ENCODE measurements around the gene SH3PXD2B. TPM values are rescaled to one million over a fixed set of nuclear protein-coding genes. Genes with fewer than 3 reads are reported as not detected.

Gene SH3PXD2B
- total and polyA plus RNA-seq, 8 donors, result 6.7 to 63.0 (median 20.5) TPM

GRCh38 chr5:172281346-172281745 is 173.0 kb downstream of the SH3PXD2B start:
- Histone ChIP-seq H3K27ac (peak overlapping the region in 3 of 5 donors; percentile 30 to 44 (median 31)), H3K9me3 (no peaks in the 10 kb centered on the region), H3K36me3 (no peaks in the 10 kb centered on the region), H3K4me3 (peak overlapping the region in 2 of 4 donors; percentile 79 to 99), H3K4me1 (peaks cover 18 to 48% (median 33%) of the 10 kb centered on the region in 4 donors), H3K27me3 (no peaks in the 10 kb centered on the region)
- WGBS, 5 donors, result 65 to 76% (median 70%) methylated on average over 6 of the region's 6 CpGs
- peak in 1 of 2 donors; percentile 21 for DNase-seq
- TF ChIP-seq CTCF (IDR thresholded peaks at IDR 0.05) (no peak), POLR2A (IDR thresholded peaks at IDR 0.05) (no peak), EP300 (IDR thresholded peaks at IDR 0.05) (no peak), POLR2AphosphoS5 (IDR thresholded peaks at IDR 0.05) (no peak)
- intact Hi-C loops (cut with DNase I; ENCODE audit: low total_unique reads), result no loop called here

- TF ChIP-seq EP300 (IDR thresholded peaks at IDR 0.05) (no peak), POLR2AphosphoS5 (IDR thresholded peaks at IDR 0.05) (no peak), CTCF (IDR thresholded peaks at IDR 0.05) (no peak), POLR2A (IDR thresholded peaks at IDR 0.05) (no peak)
- 44 to 82% (median 67%) methylated on average over 4 of the region's 4 CpGs for WGBS, 5 donors
- H3K27ac ChIP-seq, result peak overlapping the region in 3 of 5 donors; percentile 30 to 44 (median 31)
- H3K4me3 ChIP-seq, result peak overlapping the region in 2 of 4 donors; percentile 79 to 99
- H3K36me3 ChIP-seq, result no peaks in the 10 kb centered on the region
- H3K4me1 ChIP-seq, result peaks cover 18 to 52% (median 35%) of the 10 kb centered on the region in 4 donors
- no peaks in the 10 kb centered on the region for H3K9me3 ChIP-seq
- no peaks in the 10 kb centered on the region for H3K27me3 ChIP-seq
- DNase-seq, result peak in 1 of 2 donors; percentile 40
- intact Hi-C loops (cut with DNase I; ENCODE audit: low total_unique reads), result no loop called here
These were observed 173.4 kb downstream of the SH3PXD2B start for GRCh38 chr5:172280929-172281328.

GRCh38 chr5:172280317-172280716 is 174.0 kb downstream of the SH3PXD2B start:
- no peaks in the 10 kb centered on the region for H3K36me3 ChIP-seq
- 85 to 98% (median 95%) methylated on average over 4 to 5 of the region's 5 CpGs for WGBS, 5 donors
- H3K4me3 ChIP-seq, result no peak overlapping the region
- no peaks in the 10 kb centered on the region for H3K27me3 ChIP-seq
- TF ChIP-seq POLR2A (IDR thresholded peaks at IDR 0.05) (no peak), CTCF (IDR thresholded peaks at IDR 0.05) (no peak), EP300 (IDR thresholded peaks at IDR 0.05) (no peak), POLR2AphosphoS5 (IDR thresholded peaks at IDR 0.05) (no peak)
- no peak overlapping the region for H3K27ac ChIP-seq
- no peaks in the 10 kb centered on the region for H3K9me3 ChIP-seq
- intact Hi-C loops (cut with DNase I; ENCODE audit: low total_unique reads), result no loop called here
- no peak for DNase-seq
- peaks cover 18 to 55% (median 38%) of the 10 kb centered on the region in 4 donors for H3K4me1 ChIP-seq

GRCh38 chr5:172278356-172278755 is 176.0 kb downstream of the SH3PXD2B start:
- no peaks in the 10 kb centered on the region for H3K9me3 ChIP-seq
- H3K4me1 ChIP-seq, result peaks cover 13 to 54% (median 32%) of the 10 kb centered on the region in 4 donors
- H3K27me3 ChIP-seq, result no peaks in the 10 kb centered on the region
- no peaks in the 10 kb centered on the region for H3K36me3 ChIP-seq
- no peak overlapping the region for H3K4me3 ChIP-seq
- H3K27ac ChIP-seq, result no peak overlapping the region
- intact Hi-C loops (cut with DNase I; ENCODE audit: low total_unique reads), result no loop called here
- TF ChIP-seq POLR2A (IDR thresholded peaks at IDR 0.05) (no peak), POLR2AphosphoS5 (IDR thresholded peaks at IDR 0.05) (no peak), CTCF (IDR thresholded peaks at IDR 0.05) (no peak), EP300 (IDR thresholded peaks at IDR 0.05) (no peak)
- 94 to 97% (median 96%) methylated on average over 9 of the region's 9 CpGs for WGBS, 5 donors
- DNase-seq, result no peak

Data from stomach (tissue), 9 donors.